KMS-11 (cell line): ENCODE results near the gene ASS1.

Source experiments
- H2AFZ ChIP-seq: fragments of 200-600 bp; sonication (generic); 2 replicates; pipeline ENCODE4 v1.6.1; 2016; ENCODE audit warnings: antibody characterized with exemption, mixed run types, low read depth
- H3K27ac ChIP-seq: fragments of 200-600 bp; sonication (generic); 2 replicates; pipeline ENCODE4 v1.6.1; 2016; ENCODE audit warnings: mild to moderate bottlenecking, mixed run types
- H3K27me3 ChIP-seq: fragments of 200-600 bp; sonication (generic); 2 replicates; pipeline ENCODE4 v1.6.1; 2017; ENCODE audit warnings: mild to moderate bottlenecking, low read depth, mixed run types, moderate library complexity; ENCODE audit not compliant: insufficient read depth
- H3K36me3 ChIP-seq: fragments of 200-600 bp; sonication (generic); 2 replicates; pipeline ENCODE4 v1.6.1; 2017; ENCODE audit warnings: mild to moderate bottlenecking, mixed run types; ENCODE audit not compliant: insufficient read depth
- H3K4me1 ChIP-seq: fragments of 200-600 bp; sonication (generic); 2 replicates; pipeline ENCODE4 v1.6.1; 2016; ENCODE audit warnings: mild to moderate bottlenecking, low read depth, mixed run types; ENCODE audit not compliant: poor library complexity, severe bottlenecking
- H3K4me2 ChIP-seq: fragments of 200-600 bp; sonication (generic); 2 replicates; pipeline ENCODE4 v1.7.0; 2016; ENCODE audit warnings: mild to moderate bottlenecking, mixed run types
- H3K4me3 ChIP-seq: fragments of 200-600 bp; sonication (generic); IDR thresholded peaks from 2 replicates; pipeline ENCODE4 v1.6.1; 2017; ENCODE audit warnings: low read depth, low read length, mixed read lengths; ENCODE audit not compliant: insufficient read depth
- H3K79me2 ChIP-seq: fragments of 200-600 bp; sonication (generic); 2 replicates; pipeline ENCODE4 v1.6.1; 2016; ENCODE audit warnings: low read depth, mixed run types; ENCODE audit not compliant: insufficient read depth
- H3K9ac ChIP-seq: fragments of 200-600 bp; sonication (generic); 2 replicates; pipeline ENCODE4 v1.6.1; 2016; ENCODE audit warnings: mild to moderate bottlenecking, mixed run types
- H4K20me1 ChIP-seq: fragments of 200-600 bp; sonication (generic); 2 replicates; pipeline ENCODE4 v1.6.1; 2016; ENCODE audit warnings: mild to moderate bottlenecking, mixed run types; ENCODE audit not compliant: insufficient read depth
- CTCF ChIP-seq: fragments of 200-600 bp; sonication (generic); conservative IDR thresholded peaks from 2 replicates; pipeline ENCODE4 v1.6.1; 2017; ENCODE audit warnings: low read depth, mild to moderate bottlenecking, antibody characterized with exemption, low read length, moderate library complexity, mixed read lengths

Gene ASS1

GRCh38 chr9:130443840-130444492 is 795 bp upstream of the ASS1 start:
- H3K4me2 ChIP-seq: no peak overlapping the region
- H3K4me3 ChIP-seq: no peak overlapping the region
- no peaks in the 10 kb centered on the region for H3K79me2 ChIP-seq
- no peak overlapping the region for H3K27ac ChIP-seq
- peaks cover 32% of the 10 kb centered on the region; the same call in 1 of the 2 replicates for H3K27me3 ChIP-seq
- no peak overlapping the region for H2AFZ ChIP-seq
- peaks cover 8% of the 10 kb centered on the region for H3K4me1 ChIP-seq
- TF ChIP-seq CTCF: no peak
- H3K9ac ChIP-seq: no peak overlapping the region
- no peaks in the 10 kb centered on the region for H3K36me3 ChIP-seq
- H4K20me1 ChIP-seq: no peaks in the 10 kb centered on the region

GRCh38 chr9:130445268-130445983 is 665 bp downstream of the ASS1 start:
- no peak overlapping the region for H3K27ac ChIP-seq
- no peak overlapping the region for H3K9ac ChIP-seq
- peaks cover 24% of the 10 kb centered on the region; the same call in 1 of the 2 replicates for H3K27me3 ChIP-seq
- H2AFZ ChIP-seq: peak overlapping the region; percentile 59; the same call in 1 of the 2 replicates
- H3K4me3 ChIP-seq: no peak overlapping the region
- no peaks in the 10 kb centered on the region for H3K36me3 ChIP-seq
- H4K20me1 ChIP-seq: no peaks in the 10 kb centered on the region
- no peaks in the 10 kb centered on the region for H3K79me2 ChIP-seq
- H3K4me2 ChIP-seq: no peak overlapping the region; the same call in 1 of the 2 replicates
- TF ChIP-seq CTCF: no peak
- H3K4me1 ChIP-seq: peaks cover 8% of the 10 kb centered on the region

- H3K4me3 ChIP-seq: no peak overlapping the region
These were observed 1.5 kb downstream of the ASS1 start for GRCh38 chr9:130446101-130446861.

More at GRCh38 chr9:130446101-130446861, 1.5 kb downstream of the ASS1 start:
- Histone ChIP-seq H3K9ac (no peak overlapping the region), H3K79me2 (no peaks in the 10 kb centered on the region), H3K27me3 (peaks cover 20% of the 10 kb centered on the region; the same call in 1 of the 2 replicates), H4K20me1 (no peaks in the 10 kb centered on the region), H3K27ac (no peak overlapping the region), H2AFZ (no peak overlapping the region), H3K36me3 (no peaks in the 10 kb centered on the region), H3K4me1 (peaks cover 8% of the 10 kb centered on the region), H3K4me2 (no peak overlapping the region)
- no peak for TF ChIP-seq CTCF
